Measurements from ENCODE around the gene AQP6. TPM values are rescaled to one million over a fixed set of nuclear protein-coding genes. Genes with fewer than 3 reads are reported as not detected.

The AQP6 gene
- total RNA-seq, 1 experiment from 2014 or later = 0.09 TPM

GRCh38 chr12:49939707-49940106, 33.0 kb upstream of the AQP6 start:
- Histone ChIP-seq H3K79me1 (ENCODE audit: insufficient read depth, low read depth, low read length, poor library complexity, severe bottlenecking) (no peaks in the 10 kb centered on the region), H3K23ac (ENCODE audit: insufficient read length, low read depth, low read length) (no peak overlapping the region), H4K5ac (ENCODE audit: insufficient read length, low read depth, low read length) (no peak overlapping the region), H4K8ac (replicated peaks; ENCODE audit: insufficient read length, low read depth, low read length) (no peak overlapping the region), H2AK5ac (ENCODE audit: insufficient read length, low read length) (no peak overlapping the region), H3T11ph (ENCODE audit: low read length) (no peak overlapping the region), H3K79me2 (ENCODE audit: insufficient read depth, low read length) (no peaks in the 10 kb centered on the region), H3K23me2 (ENCODE audit: insufficient read length, low read depth, low read length, poor library complexity, severe bottlenecking) (no peaks in the 10 kb centered on the region), H4K91ac (ENCODE audit: insufficient read length, low read depth, low read length) (no peak overlapping the region), H3K56ac (ENCODE audit: insufficient read length, low read depth, low read length) (no peak overlapping the region), H3K18ac (ENCODE audit: insufficient read length, low read depth, low read length) (no peak overlapping the region), H3K4ac (ENCODE audit: low read depth, low read length) (no peak overlapping the region), H3K9me3 (ENCODE audit: control insufficient read depth, low read depth, low read length) (no peaks in the 10 kb centered on the region), H3K4me2 (ENCODE audit: insufficient read depth, insufficient read length, low read length) (no peak overlapping the region), H3K27me3 (ENCODE audit: insufficient read depth, low read length) (no peaks in the 10 kb centered on the region), H2BK5ac (ENCODE audit: insufficient read length, low read length) (no peak overlapping the region), H3K27ac (ENCODE audit: insufficient read length, low read depth, low read length) (no peak overlapping the region), H3K14ac (ENCODE audit: insufficient read depth, low read length) (no peak overlapping the region; the same call in 1 of the 2 replicates), H2BK15ac (ENCODE audit: low read depth, low read length) (no peak overlapping the region), H3K4me1 (ENCODE audit: insufficient read depth, low read length) (no peaks in the 10 kb centered on the region), H2BK12ac (ENCODE audit: insufficient read length, low read depth, low read length) (no peak overlapping the region), H2BK120ac (ENCODE audit: low read depth, low read length, poor library complexity, severe bottlenecking) (no peak overlapping the region), H2AFZ (ENCODE audit: low read length) (no peak overlapping the region), H3K9ac (ENCODE audit: extremely low read depth, insufficient read length, low read length) (no peak overlapping the region), H2BK20ac (ENCODE audit: low read depth, low read length, poor library complexity, severe bottlenecking) (no peak overlapping the region), H4K20me1 (ENCODE audit: control insufficient read depth, insufficient read depth, insufficient read length) (no peaks in the 10 kb centered on the region)
- peak; percentile 27 for DNase-seq
- Mint-ChIP-seq H3K9me3 (no peaks in the 10 kb centered on the region), H3K27me3 (ENCODE audit: low read depth) (peaks cover 17% of the 10 kb centered on the region), H3K4me1 (peaks cover 14 to 31% of the 10 kb centered on the region in 2 experiments), H3K27ac (no peak overlapping the region), H3K36me3 (ENCODE audit: insufficient read depth in 1 of 3, low read depth in 3 of 3) (no peaks in the 10 kb centered on the region; a peak in 1 of 7 replicates), H3K4me3 (no peak overlapping the region)
- TF ChIP-seq CTCF (conservative IDR thresholded peaks at IDR 0.05) = no peak
- WGBS (ENCODE audit: extremely low coverage, insufficient read length, low lambda C conversion rate) = no CpG with 5 or more reads among the region's 1 CpG

All from H9 (cell line).